Measurements from ENCODE around the gene FOXD4.
"Not testable (repeated sequence)": the region's sequence is repeated elsewhere in the genome, so short reads cannot be mapped to it uniquely, and the experiment has no call there.

FOXD4 gene

GRCh38 chr9:90851-91250 is 27.4 kb downstream of the FOXD4 start:
- DNase-seq: not testable (repeated sequence)

GRCh38 chr9:88396-89037 is 29.7 kb downstream of the FOXD4 start:
- DNase-seq: not testable (repeated sequence)

GRCh38 chr9:87860-88259 is 30.4 kb downstream of the FOXD4 start:
- DNase-seq: not testable (repeated sequence)

GRCh38 chr9:87105-87504 is 31.1 kb downstream of the FOXD4 start:
- DNase-seq: not testable (repeated sequence)

GRCh38 chr9:86697-87096 is 31.5 kb downstream of the FOXD4 start:
- not testable (repeated sequence) for DNase-seq

GRCh38 chr9:82932-83689 is 35.1 kb downstream of the FOXD4 start:
- not testable (repeated sequence) for DNase-seq

GRCh38 chr9:78333-78732 is 39.9 kb downstream of the FOXD4 start:
- not testable (repeated sequence) for DNase-seq

GRCh38 chr9:76389-76788 is 41.8 kb downstream of the FOXD4 start:
- not testable (repeated sequence) for DNase-seq

GRCh38 chr9:73900-74525 is 44.2 kb downstream of the FOXD4 start:
- not testable (repeated sequence) for DNase-seq

GRCh38 chr9:73076-73899 is 44.9 kb downstream of the FOXD4 start:
- DNase-seq: peak; percentile 57

Data from right forelimb (tissue), 1 donor.